ENCODE results near the gene MICAL2.

Gene MICAL2

DNA sequence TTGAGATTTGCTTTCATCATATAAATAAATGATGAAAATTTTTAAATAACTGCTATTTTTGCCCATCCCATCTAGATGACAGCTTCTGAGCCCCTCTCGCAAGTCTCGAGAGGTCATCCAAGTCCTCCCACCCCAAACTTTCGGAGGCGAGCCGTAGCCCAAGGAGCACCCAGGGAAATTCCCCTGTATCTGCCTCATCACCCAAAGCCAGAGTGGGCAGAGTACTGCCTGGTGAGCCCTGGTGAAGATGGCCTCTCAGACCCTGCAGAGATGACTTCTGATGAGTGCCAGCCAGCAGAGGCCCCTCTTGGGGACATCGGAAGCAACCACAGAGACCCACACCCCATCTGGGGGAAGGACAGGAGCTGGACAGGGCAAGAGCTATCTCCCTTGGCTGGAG is 183.1 kb downstream of the MICAL2 start:
- in situ Hi-C loops (cut with MboI; ENCODE audit: low sequenced_read_pairs), result no loop called here

DNA sequence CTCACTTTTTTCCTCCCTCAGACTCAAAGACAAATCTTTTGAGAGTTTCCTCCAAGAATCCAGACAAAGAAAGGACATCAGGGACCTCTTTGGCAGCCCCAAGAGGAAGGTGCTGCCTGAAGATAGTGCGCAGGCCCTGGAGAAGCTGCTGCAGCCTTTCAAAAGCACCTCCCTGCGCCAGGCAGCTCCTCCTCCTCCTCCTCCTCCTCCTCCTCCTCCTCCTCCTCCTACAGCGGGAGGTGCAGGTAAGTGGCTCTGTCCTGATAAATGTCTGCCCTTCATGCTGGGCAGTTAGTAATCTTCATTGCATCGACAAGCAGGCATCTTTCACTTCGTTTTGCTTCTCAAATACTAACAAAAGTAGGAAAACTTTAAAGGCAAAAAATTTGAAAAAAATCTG is 184.2 kb downstream of the MICAL2 start:
- in situ Hi-C loops (cut with MboI; ENCODE audit: low sequenced_read_pairs), result no loop called here

DNA sequence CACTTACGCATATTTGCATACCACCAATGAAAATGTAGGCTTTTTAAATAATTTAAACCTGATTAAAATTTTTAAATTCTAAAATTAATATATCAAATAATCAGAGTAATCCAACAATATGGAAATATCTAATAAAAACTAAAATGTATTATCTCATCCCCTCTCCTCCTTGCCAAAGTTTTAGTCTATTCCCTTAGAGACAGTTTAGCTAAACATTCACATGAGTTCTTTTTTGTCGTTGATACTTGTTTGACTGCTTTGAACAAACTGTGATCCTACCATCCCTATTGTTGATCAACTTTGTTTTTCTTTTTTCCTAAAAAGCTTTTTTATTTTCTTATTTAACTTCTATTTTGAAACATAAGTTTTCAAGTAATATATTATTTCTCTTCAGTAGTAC is 185.6 kb downstream of the MICAL2 start:
- in situ Hi-C loops (cut with MboI; ENCODE audit: low sequenced_read_pairs), result no loop called here

DNA sequence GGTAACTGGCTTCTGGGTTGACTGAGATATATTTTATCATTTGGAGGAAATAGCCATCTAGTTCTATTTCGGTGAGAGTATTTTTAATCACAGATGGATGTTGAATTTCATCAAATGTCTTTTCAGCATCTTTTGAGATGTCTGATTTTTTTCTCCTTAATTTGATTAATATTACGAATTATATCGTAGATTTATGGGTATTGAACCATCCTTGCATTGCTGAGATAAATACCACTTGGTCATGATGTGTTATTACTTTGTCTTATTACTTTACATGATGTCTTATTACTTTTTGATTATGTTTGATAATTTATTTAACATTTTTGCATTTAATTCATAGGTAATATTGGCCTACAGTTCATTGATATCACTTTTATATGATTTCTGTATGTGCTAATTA is 188.2 kb downstream of the MICAL2 start:
- in situ Hi-C loops (cut with MboI; ENCODE audit: low sequenced_read_pairs), result no loop called here

DNA sequence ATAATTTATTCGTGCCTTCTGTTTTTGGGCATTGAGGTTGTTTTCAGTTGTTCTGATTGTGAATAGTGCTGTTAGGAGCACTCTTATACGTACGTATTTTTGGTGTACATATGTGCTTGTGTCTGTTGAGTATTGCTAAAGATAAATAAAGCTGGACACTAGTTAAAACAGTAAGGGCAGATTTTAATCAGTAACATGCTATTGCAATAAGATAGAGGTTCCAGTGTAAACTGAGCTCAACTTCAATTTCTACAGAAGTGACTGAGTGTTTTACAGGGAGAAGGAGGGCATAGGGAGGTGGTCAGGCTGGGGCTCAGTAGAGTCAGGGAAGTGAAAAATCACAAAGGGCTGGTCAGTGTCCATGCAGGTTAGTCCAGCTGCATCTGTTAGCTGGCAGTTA is 191.0 kb downstream of the MICAL2 start:
- in situ Hi-C loops (cut with MboI; ENCODE audit: low sequenced_read_pairs), result no loop called here

DNA sequence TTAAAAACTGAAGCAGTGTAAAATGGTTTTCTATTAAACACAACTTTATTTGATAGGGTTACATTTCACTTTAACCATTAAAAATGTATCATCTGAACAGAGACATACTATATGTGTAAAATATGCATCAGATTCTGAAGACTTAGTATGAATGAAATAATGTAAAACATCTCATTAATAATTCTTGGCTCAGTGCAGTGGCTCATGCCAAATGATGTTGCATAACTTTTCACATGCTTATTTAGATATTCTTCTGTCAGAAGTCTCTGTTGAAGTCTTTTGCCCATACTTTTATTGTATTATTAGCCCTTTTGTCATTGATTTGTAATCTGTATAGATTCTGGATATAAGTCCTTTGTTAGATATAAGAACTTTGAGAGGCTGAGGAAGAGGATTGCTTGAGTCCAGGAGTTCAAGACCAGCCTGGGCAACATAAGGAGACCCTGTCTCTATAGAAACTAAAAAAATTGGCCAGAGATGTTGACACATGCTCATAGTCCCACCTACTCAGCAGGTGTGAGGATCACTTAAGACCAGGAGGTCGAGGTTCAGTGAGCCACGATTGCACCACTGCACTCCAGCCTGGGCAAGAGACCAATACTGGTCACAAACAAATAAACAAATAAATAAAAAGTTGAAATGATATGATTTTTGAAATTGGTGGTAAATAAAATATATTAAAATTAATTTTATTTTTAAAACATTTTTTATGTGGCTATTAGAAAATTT is 193.2 kb downstream of the MICAL2 start:
- in situ Hi-C loops (cut with MboI; ENCODE audit: low sequenced_read_pairs), result no loop called here

DNA sequence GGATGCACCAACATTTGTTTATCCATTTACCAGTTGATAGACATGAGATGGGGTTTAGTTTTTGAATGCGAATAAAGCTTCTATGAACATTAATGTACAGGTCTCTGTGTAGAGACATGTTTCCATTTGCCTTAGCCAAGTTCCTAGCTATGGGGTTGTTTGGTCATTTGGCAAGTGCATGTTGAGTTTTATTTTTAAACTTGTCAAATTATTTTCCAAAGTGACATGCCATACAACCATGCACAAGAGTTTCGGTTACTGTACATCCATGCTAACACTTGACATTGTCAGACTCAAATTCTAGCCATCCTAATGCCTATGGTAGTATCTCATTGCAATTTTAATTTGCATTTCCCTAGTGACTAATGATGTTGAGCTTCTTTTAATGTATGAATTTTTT is 196.4 kb downstream of the MICAL2 start:
- in situ Hi-C loops (cut with MboI; ENCODE audit: low sequenced_read_pairs), result no loop called here

DNA sequence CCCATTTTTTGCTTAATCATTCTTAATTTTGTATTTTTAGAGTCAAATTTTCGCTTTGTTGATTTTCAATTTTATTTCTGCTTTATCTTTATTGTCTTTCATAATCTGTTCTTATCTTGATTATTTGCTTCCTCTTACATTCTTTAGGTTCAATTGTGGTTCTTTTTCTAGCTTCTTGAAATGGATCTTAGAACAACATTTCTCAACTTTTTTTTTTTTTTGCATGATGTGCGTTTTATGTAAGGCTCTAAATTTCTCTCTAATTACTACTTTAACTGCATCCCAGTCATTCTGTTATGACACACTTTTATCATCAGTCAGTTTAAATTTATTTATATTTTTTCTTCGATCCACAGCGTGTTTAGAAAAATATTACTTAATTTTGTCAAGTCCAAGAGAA is 201.7 kb downstream of the MICAL2 start:
- in situ Hi-C loops (cut with MboI; ENCODE audit: low sequenced_read_pairs), result no loop called here

Measured in hTERT RPE-1 (cell line).